Activated naive CD4-positive, alpha-beta T cell treated with anti-CD3 and anti-CD28 coated beads, Interleukin-2, amount 10 ng/mL, durations not matched to agents 7 days and 5 days (primary cell): ENCODE measurements around the gene C16orf86.
"Not testable (repeated sequence)": the region's sequence is repeated elsewhere in the genome, so short reads cannot be mapped to it uniquely, and the experiment has no call there.

ENCODE experiments used
- CTCF ChIA-PET: fragments of 350-600 bp; sonication (Branson Sonifier 250); formaldehyde crosslinking; loops from one replicate; lab custom pipeline; 2021; ENCODE audit warnings: antibody characterized with exemption; lab: Charles Lee
- DNase-seq: peaks from one replicate; pipeline ENCODE4 v3.0.0-alpha.2; 2020
- H3K27ac Mint-ChIP-seq: one replicate; pipeline ENCODE4 v1.8.0; 2021; ENCODE audit warnings: mild to moderate bottlenecking, moderate library complexity, mixed read lengths
- H3K27me3 Mint-ChIP-seq: one replicate; pipeline ENCODE4 v1.8.0; 2021; ENCODE audit warnings: mild to moderate bottlenecking, mixed read lengths
- H3K36me3 Mint-ChIP-seq: one replicate; pipeline ENCODE4 v1.8.0; 2021; ENCODE audit warnings: mixed read lengths
- H3K4me1 Mint-ChIP-seq: one replicate; pipeline ENCODE4 v1.8.0; 2021; ENCODE audit warnings: mixed read lengths
- H3K4me3 Mint-ChIP-seq: one replicate; pipeline ENCODE4 v1.8.0; 2021; ENCODE audit warnings: mild to moderate bottlenecking, moderate library complexity, mixed read lengths
- H3K9me3 Mint-ChIP-seq: one replicate; pipeline ENCODE4 v1.8.0; 2021; ENCODE audit warnings: mixed read lengths

Gene C16orf86

GRCh38 chr16:67675999-67676398 lies 9.4 kb downstream of the C16orf86 start:
- CTCF ChIA-PET: interaction anchor here (0.6 to 1.3 kb wide), 3 partner anchors 8 to 141 kb away, joined by 3 to 6 read pairs (median 5); no protein-coding TSS in a partner anchor
- H3K27me3 Mint-ChIP-seq: no peaks in the 10 kb centered on the region
- H3K27ac Mint-ChIP-seq: no peak overlapping the region
- H3K9me3 Mint-ChIP-seq: no peaks in the 10 kb centered on the region
- DNase-seq: no peak
- H3K36me3 Mint-ChIP-seq: peaks cover 5% of the 10 kb centered on the region
- no peak overlapping the region for H3K4me3 Mint-ChIP-seq
- peaks cover 4% of the 10 kb centered on the region for H3K4me1 Mint-ChIP-seq

GRCh38 chr16:67676516-67676915 lies 9.9 kb downstream of the C16orf86 start:
- H3K36me3 Mint-ChIP-seq: peaks cover 5% of the 10 kb centered on the region
- peaks cover 4% of the 10 kb centered on the region for H3K4me1 Mint-ChIP-seq
- CTCF ChIA-PET: interaction anchor here (0.7 to 1.3 kb wide), 3 partner anchors 8 to 140 kb away, joined by 3 to 6 read pairs (median 5); no protein-coding TSS in a partner anchor
- H3K4me3 Mint-ChIP-seq: no peak overlapping the region
- DNase-seq: no peak
- H3K27ac Mint-ChIP-seq: no peak overlapping the region
- no peaks in the 10 kb centered on the region for H3K27me3 Mint-ChIP-seq
- no peaks in the 10 kb centered on the region for H3K9me3 Mint-ChIP-seq

- no peak for DNase-seq
- H3K36me3 Mint-ChIP-seq: peaks cover 5% of the 10 kb centered on the region
- CTCF ChIA-PET: interaction anchor here (0.7 to 1.3 kb wide), 3 partner anchors 9 to 140 kb away, joined by 3 to 6 read pairs (median 5); no protein-coding TSS in a partner anchor
- no peak overlapping the region for H3K4me3 Mint-ChIP-seq
- H3K27me3 Mint-ChIP-seq: no peaks in the 10 kb centered on the region
- no peak overlapping the region for H3K27ac Mint-ChIP-seq
- peaks cover 4% of the 10 kb centered on the region for H3K4me1 Mint-ChIP-seq
- H3K9me3 Mint-ChIP-seq: no peaks in the 10 kb centered on the region
These were observed 10.3 kb downstream of the C16orf86 start for GRCh38 chr16:67676939-67677338.

- H3K9me3 Mint-ChIP-seq: no peaks in the 10 kb centered on the region
- H3K27me3 Mint-ChIP-seq: no peaks in the 10 kb centered on the region
- CTCF ChIA-PET: no interaction called here
- H3K36me3 Mint-ChIP-seq: peaks cover 7% of the 10 kb centered on the region
- no peak overlapping the region for H3K27ac Mint-ChIP-seq
- DNase-seq: no peak
- H3K4me3 Mint-ChIP-seq: no peak overlapping the region
- no peaks in the 10 kb centered on the region for H3K4me1 Mint-ChIP-seq
These were observed 11.1 kb downstream of the C16orf86 start for GRCh38 chr16:67677712-67678111.

- DNase-seq: no peak
- Mint-ChIP-seq H3K4me3 (no peak overlapping the region), H3K9me3 (no peaks in the 10 kb centered on the region), H3K4me1 (no peaks in the 10 kb centered on the region), H3K27ac (no peak overlapping the region), H3K27me3 (no peaks in the 10 kb centered on the region), H3K36me3 (peaks cover 9% of the 10 kb centered on the region)
- CTCF ChIA-PET: no interaction called here
These were observed 11.9 kb downstream of the C16orf86 start for GRCh38 chr16:67678354-67679023.

GRCh38 chr16:67679935-67680897 lies 13.6 kb downstream of the C16orf86 start:
- CTCF ChIA-PET: interaction anchor here (0.9 to 1.3 kb wide), 3 partner anchors 12 to 203 kb away, joined by 3 to 4 read pairs (median 4); no protein-coding TSS in a partner anchor
- DNase-seq: no peak
- Mint-ChIP-seq H3K27ac (peak overlapping the region; percentile 54), H3K9me3 (no peaks in the 10 kb centered on the region), H3K36me3 (peaks cover 16% of the 10 kb centered on the region), H3K27me3 (no peaks in the 10 kb centered on the region), H3K4me3 (no peak overlapping the region), H3K4me1 (peaks cover 10% of the 10 kb centered on the region)

GRCh38 chr16:67683767-67684166 lies 17.2 kb downstream of the C16orf86 start:
- CTCF ChIA-PET: interaction anchor here (1.0 kb wide), 1 partner anchor 13 kb away, joined by 3 read pairs; no protein-coding TSS in a partner anchor
- Mint-ChIP-seq H3K36me3 (peaks cover 16% of the 10 kb centered on the region), H3K27me3 (no peaks in the 10 kb centered on the region), H3K27ac (peak overlapping the region; percentile 47), H3K4me3 (no peak overlapping the region), H3K4me1 (peaks cover 20% of the 10 kb centered on the region), H3K9me3 (no peaks in the 10 kb centered on the region)
- no peak for DNase-seq

- H3K4me1 Mint-ChIP-seq: peaks cover 20% of the 10 kb centered on the region
- no peaks in the 10 kb centered on the region for H3K27me3 Mint-ChIP-seq
- H3K9me3 Mint-ChIP-seq: no peaks in the 10 kb centered on the region
- CTCF ChIA-PET: interaction anchor here (1.0 kb wide), 1 partner anchor 13 kb away, joined by 3 read pairs; no protein-coding TSS in a partner anchor
- H3K4me3 Mint-ChIP-seq: no peak overlapping the region
- no peak for DNase-seq
- H3K36me3 Mint-ChIP-seq: peaks cover 16% of the 10 kb centered on the region
- H3K27ac Mint-ChIP-seq: peak overlapping the region; percentile 87
These were observed 18.9 kb downstream of the C16orf86 start for GRCh38 chr16:67685388-67686112.

GRCh38 chr16:67693517-67694285 lies 27.1 kb downstream of the C16orf86 start:
- CTCF ChIA-PET: interaction anchor here (0.6 to 1.0 kb wide), 2 partner anchors 172 to 190 kb away, joined by 3 to 4 read pairs; no protein-coding TSS in a partner anchor
- not testable (repeated sequence) for DNase-seq, H3K27ac Mint-ChIP-seq, H3K27me3 Mint-ChIP-seq, H3K9me3 Mint-ChIP-seq, H3K36me3 Mint-ChIP-seq, H3K4me1 Mint-ChIP-seq, H3K4me3 Mint-ChIP-seq

GRCh38 chr16:67694611-67695010 lies 28.0 kb downstream of the C16orf86 start:
- no peak for DNase-seq
- Mint-ChIP-seq H3K36me3 (peaks cover 9% of the 10 kb centered on the region), H3K4me1 (peaks cover 9% of the 10 kb centered on the region), H3K27me3 (no peaks in the 10 kb centered on the region), H3K27ac (no peak overlapping the region), H3K4me3 (no peak overlapping the region), H3K9me3 (no peaks in the 10 kb centered on the region)
- CTCF ChIA-PET: no interaction called here

- CTCF ChIA-PET: no interaction called here
- peaks cover 6% of the 10 kb centered on the region for H3K4me1 Mint-ChIP-seq
- H3K4me3 Mint-ChIP-seq: no peak overlapping the region
- H3K36me3 Mint-ChIP-seq: peaks cover 9% of the 10 kb centered on the region
- DNase-seq: no peak
- H3K27me3 Mint-ChIP-seq: no peaks in the 10 kb centered on the region
- no peaks in the 10 kb centered on the region for H3K9me3 Mint-ChIP-seq
- H3K27ac Mint-ChIP-seq: peak overlapping the region; percentile 38
These were observed 31.0 kb downstream of the C16orf86 start for GRCh38 chr16:67697422-67698185.

- no peaks in the 10 kb centered on the region for H3K27me3 Mint-ChIP-seq
- no peaks in the 10 kb centered on the region for H3K9me3 Mint-ChIP-seq
- no peak overlapping the region for H3K4me3 Mint-ChIP-seq
- peaks cover 9% of the 10 kb centered on the region for H3K36me3 Mint-ChIP-seq
- CTCF ChIA-PET: no interaction called here
- H3K27ac Mint-ChIP-seq: no peak overlapping the region
- no peak for DNase-seq
- peaks cover 17% of the 10 kb centered on the region for H3K4me1 Mint-ChIP-seq
These were observed 32.7 kb downstream of the C16orf86 start for GRCh38 chr16:67699265-67699664.
